ENCODE results near the gene HKDC1.
"Not testable (repeated sequence)": the region's sequence is repeated elsewhere in the genome, so short reads cannot be mapped to it uniquely, and the experiment has no call there.

HKDC1 gene

DNA sequence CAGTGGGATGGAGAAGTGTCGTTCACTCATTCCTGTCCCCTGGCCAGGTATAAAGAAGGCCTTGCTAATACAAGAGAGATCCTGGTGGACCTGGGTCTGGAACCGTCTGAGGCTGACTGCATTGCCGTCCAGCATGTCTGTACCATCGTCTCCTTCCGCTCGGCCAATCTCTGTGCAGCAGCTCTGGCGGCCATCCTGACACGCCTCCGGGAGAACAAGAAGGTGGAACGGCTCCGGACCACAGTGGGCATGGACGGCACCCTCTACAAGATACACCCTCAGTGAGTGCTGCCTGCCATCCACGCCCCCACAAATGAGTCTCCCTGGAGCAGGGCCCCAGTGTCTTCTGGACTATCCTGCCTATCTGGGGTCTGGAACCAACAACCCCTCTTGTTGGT is 27.2 kb downstream of the HKDC1 start:
- no peaks in the 10 kb centered on the region for H4K20me1 ChIP-seq (ENCODE audit: low read depth, low read length)
- H3F3A ChIP-seq (ENCODE audit: insufficient read depth) = no peaks in the 10 kb centered on the region
- H3K27me3 ChIP-seq (ENCODE audit: low read length) = no peaks in the 10 kb centered on the region
- H3K36me3 ChIP-seq (ENCODE audit: low read length) = no peaks in the 10 kb centered on the region
- H3K9me3 ChIP-seq (ENCODE audit: insufficient read depth, low read length) = no peaks in the 10 kb centered on the region
- H3K4me3 ChIP-seq (ENCODE audit: insufficient read depth, low read length, poor library complexity, severe bottlenecking) = no peak overlapping the region
- no peaks in the 10 kb centered on the region for H3K9me2 ChIP-seq (replicated peaks; ENCODE audit: insufficient read depth, low read length)
- no peak overlapping the region for H3K9ac ChIP-seq (ENCODE audit: low read length)
- TF ChIP-seq EZH2phosphoT487 (conservative IDR thresholded peaks at IDR 0.05; ENCODE audit: low read length) = no peak
- TF ChIP-seq, protein P1, sequence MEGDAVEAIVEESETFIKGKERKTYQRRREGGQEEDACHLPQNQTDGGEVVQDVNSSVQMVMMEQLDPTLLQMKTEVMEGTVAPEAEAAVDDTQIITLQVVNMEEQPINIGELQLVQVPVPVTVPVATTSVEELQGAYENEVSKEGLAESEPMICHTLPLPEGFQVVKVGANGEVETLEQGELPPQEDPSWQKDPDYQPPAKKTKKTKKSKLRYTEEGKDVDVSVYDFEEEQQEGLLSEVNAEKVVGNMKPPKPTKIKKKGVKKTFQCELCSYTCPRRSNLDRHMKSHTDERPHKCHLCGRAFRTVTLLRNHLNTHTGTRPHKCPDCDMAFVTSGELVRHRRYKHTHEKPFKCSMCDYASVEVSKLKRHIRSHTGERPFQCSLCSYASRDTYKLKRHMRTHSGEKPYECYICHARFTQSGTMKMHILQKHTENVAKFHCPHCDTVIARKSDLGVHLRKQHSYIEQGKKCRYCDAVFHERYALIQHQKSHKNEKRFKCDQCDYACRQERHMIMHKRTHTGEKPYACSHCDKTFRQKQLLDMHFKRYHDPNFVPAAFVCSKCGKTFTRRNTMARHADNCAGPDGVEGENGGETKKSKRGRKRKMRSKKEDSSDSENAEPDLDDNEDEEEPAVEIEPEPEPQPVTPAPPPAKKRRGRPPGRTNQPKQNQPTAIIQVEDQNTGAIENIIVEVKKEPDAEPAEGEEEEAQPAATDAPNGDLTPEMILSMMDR (IDR thresholded peaks at IDR 0.05; ENCODE audit: insufficient read depth, low read length, poor library complexity, severe bottlenecking) = no peak
- H3K27ac ChIP-seq (ENCODE audit: low read depth, low read length) = no peak overlapping the region
- no peak overlapping the region for H3K4me2 ChIP-seq (ENCODE audit: low read depth, low read length, poor library complexity, severe bottlenecking)
- no peaks in the 10 kb centered on the region for H3K79me2 ChIP-seq (ENCODE audit: insufficient read depth, low read length)
- H2AFZ ChIP-seq (ENCODE audit: low read depth, low read length, severe bottlenecking) = no peak overlapping the region

- no peaks in the 10 kb centered on the region for H3K36me3 ChIP-seq (ENCODE audit: low read length)
- no peaks in the 10 kb centered on the region for H3K9me3 ChIP-seq (ENCODE audit: insufficient read depth, low read length)
- H4K20me1 ChIP-seq (ENCODE audit: low read depth, low read length) = no peaks in the 10 kb centered on the region
- H3K9me2 ChIP-seq (replicated peaks; ENCODE audit: insufficient read depth, low read length) = no peaks in the 10 kb centered on the region
- no peaks in the 10 kb centered on the region for H3K27me3 ChIP-seq (ENCODE audit: low read length)
- no peak overlapping the region for H2AFZ ChIP-seq (ENCODE audit: low read depth, low read length, severe bottlenecking)
- H3K27ac ChIP-seq (ENCODE audit: low read depth, low read length) = no peak overlapping the region
- H3F3A ChIP-seq (ENCODE audit: insufficient read depth) = no peaks in the 10 kb centered on the region
- TF ChIP-seq, protein P1 (IDR thresholded peaks at IDR 0.05; ENCODE audit: insufficient read depth, low read length, poor library complexity, severe bottlenecking) = no peak
- no peak for TF ChIP-seq EZH2phosphoT487 (conservative IDR thresholded peaks at IDR 0.05; ENCODE audit: low read length)
- H3K4me3 ChIP-seq (ENCODE audit: insufficient read depth, low read length, poor library complexity, severe bottlenecking) = no peak overlapping the region
- H3K79me2 ChIP-seq (ENCODE audit: insufficient read depth, low read length) = no peaks in the 10 kb centered on the region
- H3K9ac ChIP-seq (ENCODE audit: low read length) = no peak overlapping the region
- H3K4me2 ChIP-seq (ENCODE audit: low read depth, low read length, poor library complexity, severe bottlenecking) = no peak overlapping the region
These were observed 28.1 kb downstream of the HKDC1 start for GRCh38 chr10:69248117-69248730.

DNA sequence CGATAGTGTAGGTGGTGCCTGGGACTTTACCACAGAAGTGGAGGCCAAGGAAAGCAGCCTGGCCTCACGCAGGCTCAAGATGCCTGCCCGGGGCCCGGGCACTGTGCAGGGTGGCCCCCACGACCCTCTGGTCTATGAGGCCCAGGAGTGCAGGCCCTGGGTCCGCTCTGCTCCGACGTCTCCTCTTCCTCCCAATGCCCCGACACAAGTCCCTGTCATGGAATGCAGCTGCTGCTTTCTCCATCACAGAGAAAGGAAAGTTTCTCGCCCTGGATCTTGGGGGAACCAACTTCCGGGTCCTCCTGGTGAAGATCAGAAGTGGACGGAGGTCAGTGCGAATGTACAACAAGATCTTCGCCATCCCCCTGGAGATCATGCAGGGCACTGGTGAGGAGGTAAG is 29.9 kb downstream of the HKDC1 start:
- Histone ChIP-seq H3K4me3 (ENCODE audit: insufficient read depth, low read length, poor library complexity, severe bottlenecking) (no peak overlapping the region), H2AFZ (ENCODE audit: low read depth, low read length, severe bottlenecking) (no peak overlapping the region), H3K79me2 (ENCODE audit: insufficient read depth, low read length) (no peaks in the 10 kb centered on the region), H3F3A (ENCODE audit: insufficient read depth) (no peaks in the 10 kb centered on the region), H3K4me2 (ENCODE audit: low read depth, low read length, poor library complexity, severe bottlenecking) (no peak overlapping the region), H4K20me1 (ENCODE audit: low read depth, low read length) (no peaks in the 10 kb centered on the region), H3K36me3 (ENCODE audit: low read length) (no peaks in the 10 kb centered on the region), H3K9me2 (replicated peaks; ENCODE audit: insufficient read depth, low read length) (no peaks in the 10 kb centered on the region), H3K27me3 (ENCODE audit: low read length) (no peaks in the 10 kb centered on the region), H3K9me3 (ENCODE audit: insufficient read depth, low read length) (no peaks in the 10 kb centered on the region), H3K27ac (ENCODE audit: low read depth, low read length) (no peak overlapping the region), H3K9ac (ENCODE audit: low read length) (no peak overlapping the region)
- no peak for TF ChIP-seq EZH2phosphoT487 (conservative IDR thresholded peaks at IDR 0.05; ENCODE audit: low read length)
- TF ChIP-seq, protein P1 (IDR thresholded peaks at IDR 0.05; ENCODE audit: insufficient read depth, low read length, poor library complexity, severe bottlenecking) = no peak

DNA sequence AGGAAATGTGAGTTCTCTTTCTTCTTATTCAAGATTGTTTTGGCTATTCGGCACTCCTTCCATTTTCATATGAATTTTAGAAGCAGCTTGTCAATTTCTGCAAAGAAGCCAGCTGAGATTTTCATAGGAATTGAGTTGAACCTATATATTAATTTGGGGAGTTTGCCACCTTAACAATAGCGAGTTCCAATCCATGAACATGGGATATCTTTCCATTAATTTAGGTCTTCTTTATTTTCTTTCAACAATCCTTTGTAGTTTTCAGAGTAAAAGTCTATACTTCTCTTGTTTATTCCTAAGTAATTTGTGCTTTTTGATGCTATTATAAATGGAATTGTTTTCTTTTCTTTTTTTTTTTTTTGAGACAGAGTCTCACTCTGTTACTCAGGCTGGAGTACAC is 31.3 kb downstream of the HKDC1 start:
- H3K4me3 ChIP-seq (ENCODE audit: insufficient read depth, low read length, poor library complexity, severe bottlenecking); H3K9me3 ChIP-seq (ENCODE audit: insufficient read depth, low read length); H3K27ac ChIP-seq (ENCODE audit: low read depth, low read length); H2AFZ ChIP-seq (ENCODE audit: low read depth, low read length, severe bottlenecking); H3K4me2 ChIP-seq (ENCODE audit: low read depth, low read length, poor library complexity, severe bottlenecking); H3K9ac ChIP-seq (ENCODE audit: low read length); H4K20me1 ChIP-seq (ENCODE audit: low read depth, low read length); H3K27me3 ChIP-seq (ENCODE audit: low read length); H3F3A ChIP-seq (ENCODE audit: insufficient read depth); H3K36me3 ChIP-seq (ENCODE audit: low read length); H3K9me2 ChIP-seq (replicated peaks; ENCODE audit: insufficient read depth, low read length); H3K79me2 ChIP-seq (ENCODE audit: insufficient read depth, low read length): not testable (repeated sequence)
